Vein endothelial cell (primary cell): ENCODE results near the gene PNPLA3. TPM values are rescaled to one million over a fixed set of nuclear protein-coding genes. Genes with fewer than 3 reads are reported as not detected.

Experiments used
- total RNA-seq: library from RNA; depleted of rRNA; stranded (reverse); fragments of >200 nt; gene quantifications from 2 replicates; pipeline ENCODE4 v1.2.3, GENCODE V29; 2012

The PNPLA3 gene, protein sequence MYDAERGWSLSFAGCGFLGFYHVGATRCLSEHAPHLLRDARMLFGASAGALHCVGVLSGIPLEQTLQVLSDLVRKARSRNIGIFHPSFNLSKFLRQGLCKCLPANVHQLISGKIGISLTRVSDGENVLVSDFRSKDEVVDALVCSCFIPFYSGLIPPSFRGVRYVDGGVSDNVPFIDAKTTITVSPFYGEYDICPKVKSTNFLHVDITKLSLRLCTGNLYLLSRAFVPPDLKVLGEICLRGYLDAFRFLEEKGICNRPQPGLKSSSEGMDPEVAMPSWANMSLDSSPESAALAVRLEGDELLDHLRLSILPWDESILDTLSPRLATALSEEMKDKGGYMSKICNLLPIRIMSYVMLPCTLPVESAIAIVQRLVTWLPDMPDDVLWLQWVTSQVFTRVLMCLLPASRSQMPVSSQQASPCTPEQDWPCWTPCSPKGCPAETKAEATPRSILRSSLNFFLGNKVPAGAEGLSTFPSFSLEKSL
- total RNA-seq = 0.98 and 2.9 TPM in 2 replicates

DNA sequence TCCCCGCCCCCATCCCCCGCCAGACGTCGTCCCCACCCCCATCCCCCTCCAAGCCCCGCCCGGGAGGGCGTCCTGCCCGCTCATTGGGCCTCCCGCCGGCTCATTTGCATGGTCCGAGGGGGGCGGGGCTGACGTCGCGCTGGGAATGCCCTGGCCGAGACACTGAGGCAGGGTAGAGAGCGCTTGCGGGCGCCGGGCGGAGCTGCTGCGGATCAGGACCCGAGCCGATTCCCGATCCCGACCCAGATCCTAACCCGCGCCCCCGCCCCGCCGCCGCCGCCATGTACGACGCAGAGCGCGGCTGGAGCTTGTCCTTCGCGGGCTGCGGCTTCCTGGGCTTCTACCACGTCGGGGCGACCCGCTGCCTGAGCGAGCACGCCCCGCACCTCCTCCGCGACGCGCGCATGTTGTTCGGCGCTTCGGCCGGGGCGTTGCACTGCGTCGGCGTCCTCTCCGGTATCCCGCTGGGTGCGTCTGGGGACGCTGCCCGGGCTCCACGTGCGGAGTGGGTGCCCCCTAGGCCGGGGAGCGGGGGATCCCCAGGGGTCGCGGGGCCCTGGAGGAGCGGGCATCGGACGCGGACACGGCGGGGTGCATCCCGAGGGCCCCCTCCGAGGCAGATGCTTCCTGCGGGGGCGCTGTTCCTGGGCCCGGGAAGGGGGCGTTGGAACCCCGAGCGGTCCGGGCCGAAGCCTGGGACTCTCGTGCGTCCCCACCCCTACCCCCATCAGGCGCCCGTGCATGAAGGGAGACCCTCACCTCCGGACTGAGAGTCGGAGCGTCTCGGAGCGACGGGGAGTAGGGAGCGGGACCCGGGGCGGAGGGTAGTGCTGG lies at the start of gene PNPLA3:
PNPLA3 (plus strand) TSS at position 175 of the 834 bp plus-strand sequence; CDS start at position 282, 107 bp downstream.

DNA sequence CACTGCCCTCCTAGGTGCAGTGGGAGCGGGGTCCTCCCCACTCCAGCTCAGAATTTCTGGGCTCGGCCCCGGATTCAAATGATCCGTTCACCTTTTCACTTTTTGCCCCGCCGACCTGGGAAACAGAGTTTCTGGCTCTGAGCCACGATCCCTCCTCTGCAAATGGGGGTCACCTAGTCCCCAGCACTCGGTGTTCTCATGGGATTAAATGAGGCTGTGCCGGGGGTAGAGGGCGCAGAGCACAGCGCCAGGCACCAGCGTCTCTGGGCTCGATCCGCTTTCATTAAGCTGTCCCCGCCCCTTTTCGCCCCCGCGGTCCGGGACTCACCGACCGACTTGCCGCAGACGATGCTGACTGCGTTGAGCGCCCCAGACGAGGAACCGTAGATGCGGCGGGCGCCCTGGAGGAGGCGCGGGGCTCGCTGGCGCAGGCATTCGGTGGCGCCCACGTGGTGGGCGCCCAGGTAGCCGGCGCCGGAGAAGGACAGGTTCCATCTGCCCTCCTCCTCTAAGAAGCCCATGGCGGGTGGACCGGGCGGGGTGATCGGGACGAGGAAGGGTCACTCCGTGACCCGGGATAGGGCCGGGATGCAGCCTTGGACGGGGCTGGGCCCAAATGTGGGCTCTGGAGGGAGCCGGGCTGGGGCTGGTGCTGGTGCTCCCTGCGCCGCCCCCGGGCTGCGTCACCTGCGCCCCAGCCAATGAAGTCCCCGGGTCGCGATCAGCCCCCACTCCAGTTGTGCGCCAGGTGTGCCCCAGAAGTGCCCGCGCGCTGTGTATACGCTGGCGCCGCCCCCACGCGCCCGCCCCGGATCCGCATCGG lies 32.0 kb upstream of the PNPLA3 start, which contains the start of gene PNPLA5:
PNPLA5 (minus strand) TSS at position 654 of the 823 bp plus-strand sequence; CDS start at position 521, 133 bp downstream.

DNA sequence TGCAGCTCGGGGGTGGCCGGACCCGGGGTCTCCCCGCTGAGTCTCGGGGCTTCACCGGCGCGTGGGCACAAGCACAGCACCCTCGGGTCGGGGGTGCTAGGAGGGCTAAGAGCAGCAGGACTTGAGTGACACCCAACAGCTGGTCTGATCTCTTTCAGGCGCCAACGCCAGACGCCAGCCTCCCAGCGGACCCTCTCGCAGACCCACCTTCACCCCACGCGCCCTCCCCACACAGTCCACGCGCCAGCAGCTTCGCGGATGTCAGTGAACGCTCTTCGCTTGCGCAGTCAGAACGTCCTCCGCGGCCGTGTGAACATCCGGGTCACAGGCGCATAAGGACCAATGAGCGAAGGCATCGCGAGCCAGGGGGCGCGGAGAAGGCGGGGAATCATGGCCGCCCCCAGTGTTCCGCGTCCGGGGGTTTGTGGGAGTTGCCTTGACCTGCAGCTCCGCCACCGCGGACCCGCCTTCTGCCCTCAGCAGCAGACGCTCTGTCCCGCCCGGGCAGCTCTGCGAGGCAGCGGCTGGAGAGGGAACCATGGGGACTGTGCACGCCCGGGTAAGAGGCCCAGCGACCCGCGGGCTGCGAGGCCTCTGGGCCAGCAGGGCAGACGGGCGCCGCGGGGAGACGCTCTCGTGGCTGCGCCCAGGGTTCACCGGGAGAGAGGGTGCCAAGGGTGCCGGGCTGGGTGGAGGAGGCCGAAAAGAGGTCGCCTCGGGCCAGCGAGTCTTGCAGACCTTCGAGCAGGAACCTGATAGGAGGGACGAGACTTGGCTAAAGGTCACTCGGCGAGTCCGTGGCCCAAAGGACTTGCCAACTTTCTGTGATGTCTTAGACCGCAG lies 31.7 kb downstream of the PNPLA3 start, which contains the start of gene SAMM50:
SAMM50 (plus strand) TSS at position 403 of the 843 bp plus-strand sequence; CDS start at position 539, 136 bp downstream.

Other genes with a start within 250 kb of the PNPLA3 start
- gene EFCAB6, start 111.5 kb upstream of the PNPLA3 start, total RNA-seq = under 0.01 and 0.29 TPM in 2 replicates
- 0.29 and 0.98 TPM in 2 replicates for gene SULT4A1, start 61.3 kb upstream of the PNPLA3 start, total RNA-seq
- not detected in 2 replicates for gene PNPLA5, start 31.8 kb upstream of the PNPLA3 start, total RNA-seq
- 54.9 and 59.5 TPM in 2 replicates for gene SAMM50, start 31.6 kb downstream of the PNPLA3 start, total RNA-seq
- 104 and 140 TPM in 2 replicates for gene PARVB, start 100.5 kb downstream of the PNPLA3 start, total RNA-seq